ENCODE measurements around the gene TKT.

The TKT gene

DNA sequence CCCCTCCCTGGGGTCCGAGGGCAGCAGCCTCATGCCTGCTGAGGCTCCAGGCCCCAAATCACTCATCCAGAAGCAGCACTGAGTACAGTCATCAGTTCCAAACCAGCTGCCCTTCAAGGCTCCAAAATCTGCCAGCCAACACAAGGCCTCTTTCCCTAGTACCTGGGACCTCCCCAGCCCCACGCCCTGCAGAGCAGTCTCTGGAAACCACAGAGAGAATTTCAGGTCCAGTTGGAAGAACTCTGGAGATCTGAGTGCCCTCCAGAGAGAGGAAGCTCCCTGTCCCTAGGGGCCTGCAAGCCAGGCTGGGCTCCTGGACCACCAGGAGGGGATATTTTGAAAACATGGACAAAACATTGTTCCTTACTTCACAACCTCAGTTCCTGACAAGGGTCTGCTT is 26.2 kb downstream of the TKT start:
- H2AFZ ChIP-seq (ENCODE audit: low read length): no peak overlapping the region
- H3K9me2 ChIP-seq (ENCODE audit: low read depth, low read length): no peaks in the 10 kb centered on the region
- H3K9me3 ChIP-seq (ENCODE audit: low read length): no peaks in the 10 kb centered on the region
- no peak for TF ChIP-seq EZH2 (IDR thresholded peaks at IDR 0.05; ENCODE audit: borderline replicate concordance, low read length)
- H3K9ac ChIP-seq (ENCODE audit: low read length): no peak overlapping the region
- H3K36me3 ChIP-seq (ENCODE audit: insufficient read depth, low read length): peaks cover 100% of the 10 kb centered on the region
- no peaks in the 10 kb centered on the region for H3K4me1 ChIP-seq (ENCODE audit: insufficient read depth, low read length, severe bottlenecking)
- H3K4me3 ChIP-seq (ENCODE audit: low read depth, low read length, poor library complexity, severe bottlenecking): no peak overlapping the region
- H3K27me3 ChIP-seq (ENCODE audit: insufficient read depth, low read length): no peaks in the 10 kb centered on the region
- no peak overlapping the region for H3K27ac ChIP-seq (ENCODE audit: low read depth, low read length, poor library complexity, severe bottlenecking)
- H3F3A ChIP-seq (ENCODE audit: insufficient read depth, low read length): no peaks in the 10 kb centered on the region
- no peaks in the 10 kb centered on the region for H3K79me2 ChIP-seq (ENCODE audit: insufficient read depth, low read length)
- no peaks in the 10 kb centered on the region for H4K20me1 ChIP-seq (ENCODE audit: insufficient read depth, low read length)
- no peak overlapping the region for H3K4me2 ChIP-seq (ENCODE audit: low read length)

DNA sequence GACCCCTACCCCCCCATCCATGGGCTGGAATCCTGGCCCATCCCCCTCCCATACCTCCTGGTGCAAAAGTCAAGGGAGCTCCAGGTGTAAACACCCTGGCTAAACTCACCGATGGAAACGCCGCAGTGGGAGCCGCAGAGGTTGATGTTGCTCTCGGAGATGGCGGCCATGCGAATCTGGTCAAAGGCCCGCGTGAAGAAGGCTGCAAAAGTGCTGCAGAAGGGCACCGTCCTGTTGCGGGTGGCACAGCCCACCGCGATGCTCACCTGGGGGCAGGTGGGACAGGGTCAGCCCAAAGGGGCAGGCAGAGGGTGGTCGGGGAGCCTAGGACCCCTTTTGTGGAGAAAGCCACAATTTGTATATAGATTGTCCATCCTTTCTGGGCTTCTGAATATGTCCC is 26.7 kb downstream of the TKT start:
- Histone ChIP-seq H3F3A (ENCODE audit: insufficient read depth, low read length) (no peaks in the 10 kb centered on the region), H3K9ac (ENCODE audit: low read length) (no peak overlapping the region), H3K27ac (ENCODE audit: low read depth, low read length, poor library complexity, severe bottlenecking) (no peak overlapping the region), H3K4me2 (ENCODE audit: low read length) (no peak overlapping the region), H3K27me3 (ENCODE audit: insufficient read depth, low read length) (no peaks in the 10 kb centered on the region), H3K4me1 (ENCODE audit: insufficient read depth, low read length, severe bottlenecking) (no peaks in the 10 kb centered on the region), H3K9me3 (ENCODE audit: low read length) (no peaks in the 10 kb centered on the region), H3K79me2 (ENCODE audit: insufficient read depth, low read length) (no peaks in the 10 kb centered on the region), H4K20me1 (ENCODE audit: insufficient read depth, low read length) (no peaks in the 10 kb centered on the region), H2AFZ (ENCODE audit: low read length) (no peak overlapping the region), H3K36me3 (ENCODE audit: insufficient read depth, low read length) (peaks cover 100% of the 10 kb centered on the region), H3K4me3 (ENCODE audit: low read depth, low read length, poor library complexity, severe bottlenecking) (no peak overlapping the region), H3K9me2 (ENCODE audit: low read depth, low read length) (no peaks in the 10 kb centered on the region)
- TF ChIP-seq, protein P1, sequence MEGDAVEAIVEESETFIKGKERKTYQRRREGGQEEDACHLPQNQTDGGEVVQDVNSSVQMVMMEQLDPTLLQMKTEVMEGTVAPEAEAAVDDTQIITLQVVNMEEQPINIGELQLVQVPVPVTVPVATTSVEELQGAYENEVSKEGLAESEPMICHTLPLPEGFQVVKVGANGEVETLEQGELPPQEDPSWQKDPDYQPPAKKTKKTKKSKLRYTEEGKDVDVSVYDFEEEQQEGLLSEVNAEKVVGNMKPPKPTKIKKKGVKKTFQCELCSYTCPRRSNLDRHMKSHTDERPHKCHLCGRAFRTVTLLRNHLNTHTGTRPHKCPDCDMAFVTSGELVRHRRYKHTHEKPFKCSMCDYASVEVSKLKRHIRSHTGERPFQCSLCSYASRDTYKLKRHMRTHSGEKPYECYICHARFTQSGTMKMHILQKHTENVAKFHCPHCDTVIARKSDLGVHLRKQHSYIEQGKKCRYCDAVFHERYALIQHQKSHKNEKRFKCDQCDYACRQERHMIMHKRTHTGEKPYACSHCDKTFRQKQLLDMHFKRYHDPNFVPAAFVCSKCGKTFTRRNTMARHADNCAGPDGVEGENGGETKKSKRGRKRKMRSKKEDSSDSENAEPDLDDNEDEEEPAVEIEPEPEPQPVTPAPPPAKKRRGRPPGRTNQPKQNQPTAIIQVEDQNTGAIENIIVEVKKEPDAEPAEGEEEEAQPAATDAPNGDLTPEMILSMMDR (IDR thresholded peaks at IDR 0.05; ENCODE audit: low read length): no peak
- TF ChIP-seq EZH2 (IDR thresholded peaks at IDR 0.05; ENCODE audit: borderline replicate concordance, low read length): no peak

DNA sequence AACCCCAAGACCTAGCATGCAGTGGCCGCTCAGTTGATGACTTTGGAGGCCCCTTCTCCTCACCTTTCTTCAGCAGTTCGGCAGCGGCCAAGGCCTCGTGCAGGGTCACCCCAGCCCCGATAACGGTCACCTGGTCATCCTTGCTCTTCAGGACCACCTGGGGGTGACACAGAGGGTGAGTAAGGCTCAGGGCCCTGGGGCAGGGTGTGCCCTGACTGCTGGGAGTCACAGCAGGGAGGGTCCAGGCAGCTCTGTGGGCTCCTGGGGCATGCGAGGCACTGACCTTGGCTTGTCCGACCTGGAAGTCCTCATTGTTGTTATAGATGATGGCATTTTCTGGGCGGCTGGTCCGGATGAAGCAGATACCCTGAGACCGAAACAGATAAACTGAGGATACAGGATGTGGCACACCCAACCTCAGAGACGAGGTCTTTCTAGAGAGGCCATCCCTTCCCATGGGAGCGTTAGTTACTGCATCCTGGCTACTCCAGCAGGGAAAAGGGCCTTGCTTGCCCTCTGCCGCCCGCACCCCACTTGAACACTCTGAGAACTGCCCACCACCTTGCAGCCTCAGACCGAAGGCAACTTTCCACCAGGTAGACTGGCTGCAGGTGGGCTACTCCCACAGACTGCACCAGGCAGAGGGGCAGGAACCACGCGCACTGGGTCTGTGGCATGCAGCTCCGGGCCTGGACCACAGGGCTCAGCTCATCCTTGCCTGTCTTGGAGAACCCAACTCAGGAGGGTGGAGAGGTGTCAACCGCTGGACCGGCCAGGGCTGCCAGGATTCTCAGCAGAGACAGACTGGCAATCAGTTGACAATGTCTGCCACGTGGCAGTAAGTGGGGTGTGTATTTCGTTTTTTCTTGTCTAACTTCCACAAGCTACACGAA is 27.6 kb downstream of the TKT start:
- TF ChIP-seq, protein P1 (IDR thresholded peaks at IDR 0.05; ENCODE audit: low read length): no peak
- no peak for TF ChIP-seq EZH2 (IDR thresholded peaks at IDR 0.05; ENCODE audit: borderline replicate concordance, low read length)
- no peak overlapping the region for H2AFZ ChIP-seq (ENCODE audit: low read length)
- H3K4me3 ChIP-seq (ENCODE audit: low read depth, low read length, poor library complexity, severe bottlenecking): no peak overlapping the region
- no peaks in the 10 kb centered on the region for H3K9me3 ChIP-seq (ENCODE audit: low read length)
- no peaks in the 10 kb centered on the region for H3K79me2 ChIP-seq (ENCODE audit: insufficient read depth, low read length)
- H3K9ac ChIP-seq (ENCODE audit: low read length): no peak overlapping the region
- H3F3A ChIP-seq (ENCODE audit: insufficient read depth, low read length): no peaks in the 10 kb centered on the region
- no peaks in the 10 kb centered on the region for H3K9me2 ChIP-seq (ENCODE audit: low read depth, low read length)
- H3K4me2 ChIP-seq (ENCODE audit: low read length): no peak overlapping the region
- no peaks in the 10 kb centered on the region for H4K20me1 ChIP-seq (ENCODE audit: insufficient read depth, low read length)
- H3K4me1 ChIP-seq (ENCODE audit: insufficient read depth, low read length, severe bottlenecking): no peaks in the 10 kb centered on the region
- no peaks in the 10 kb centered on the region for H3K27me3 ChIP-seq (ENCODE audit: insufficient read depth, low read length)
- peaks cover 100% of the 10 kb centered on the region for H3K36me3 ChIP-seq (ENCODE audit: insufficient read depth, low read length)
- H3K27ac ChIP-seq (ENCODE audit: low read depth, low read length, poor library complexity, severe bottlenecking): no peak overlapping the region
